Gastroesophageal sphincter (tissue), 3 donors: ENCODE data around the gene CRY2.

Experiments used
- EP300 ChIP-seq: sonication (generic); formaldehyde crosslinking; IDR thresholded peaks from one replicate; pipeline ENCODE4 v1.6.1; 2017; ENCODE audit warnings: antibody characterized with exemption, mild to moderate bottlenecking
- POLR2A ChIP-seq, 2 donors: fragments of 450-650 bp; IDR thresholded peaks; one replicate each; pipeline ENCODE4 v1.6.1; 2017; ENCODE audit warnings: antibody characterized with exemption in 2 of 2, mild to moderate bottlenecking in 2 of 2, moderate library complexity in 1 of 2
- POLR2AphosphoS5 ChIP-seq: sonication (generic); formaldehyde crosslinking; IDR thresholded peaks from one replicate; pipeline ENCODE4 v1.6.1; 2017; ENCODE audit warnings: antibody characterized with exemption
- TF ChIP-seq, protein P1 (sequence below), 4 experiments: fragments of 200-600 bp in 2 of 4; fragments of 450-650 bp in 2 of 4; sonication (generic) in 1 of 4; IDR thresholded peaks; one replicate each; pipeline ENCODE4 v1.5.1; 2017 to 2019; ENCODE audit warnings: antibody characterized with exemption in 4 of 4, mild to moderate bottlenecking in 2 of 4, moderate library complexity in 2 of 4

DNA sequence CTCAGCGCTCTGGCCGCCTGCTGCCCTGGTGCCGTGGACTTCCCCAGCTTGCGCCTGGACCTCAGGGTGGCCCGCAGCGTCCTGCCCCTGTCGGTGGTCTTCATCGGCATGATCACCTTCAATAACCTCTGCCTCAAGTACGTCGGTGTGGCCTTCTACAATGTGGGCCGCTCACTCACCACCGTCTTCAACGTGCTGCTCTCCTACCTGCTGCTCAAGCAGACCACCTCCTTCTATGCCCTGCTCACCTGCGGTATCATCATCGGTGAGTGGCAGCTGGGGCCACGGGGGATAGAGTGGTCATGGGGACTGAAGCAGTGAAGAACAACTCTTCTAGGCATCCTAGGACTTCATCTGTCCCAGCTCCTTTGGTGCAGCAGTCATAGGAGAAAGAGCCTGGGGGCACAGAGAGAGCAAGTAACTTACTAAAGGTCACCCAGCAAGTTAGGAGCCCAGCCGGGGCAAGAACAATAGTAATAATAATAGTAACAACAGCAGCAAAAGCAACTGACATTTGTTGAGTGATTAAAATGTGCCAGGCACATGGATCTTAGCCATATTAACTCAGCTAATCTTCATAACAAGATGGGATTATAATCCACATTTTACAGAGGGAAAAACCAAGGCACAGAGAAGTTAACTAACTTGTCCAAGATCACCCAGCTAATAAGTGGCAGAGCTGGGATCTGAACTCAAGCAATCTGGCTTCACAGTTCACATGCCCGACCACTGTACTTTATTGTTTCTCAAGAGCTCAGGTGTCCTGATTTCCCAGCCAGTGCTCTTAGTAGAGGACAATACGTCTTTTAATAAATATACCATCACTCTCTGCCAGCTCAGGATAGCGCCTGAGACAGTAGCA, 41.0 kb upstream of the CRY2 start:
- TF ChIP-seq, protein P1, sequence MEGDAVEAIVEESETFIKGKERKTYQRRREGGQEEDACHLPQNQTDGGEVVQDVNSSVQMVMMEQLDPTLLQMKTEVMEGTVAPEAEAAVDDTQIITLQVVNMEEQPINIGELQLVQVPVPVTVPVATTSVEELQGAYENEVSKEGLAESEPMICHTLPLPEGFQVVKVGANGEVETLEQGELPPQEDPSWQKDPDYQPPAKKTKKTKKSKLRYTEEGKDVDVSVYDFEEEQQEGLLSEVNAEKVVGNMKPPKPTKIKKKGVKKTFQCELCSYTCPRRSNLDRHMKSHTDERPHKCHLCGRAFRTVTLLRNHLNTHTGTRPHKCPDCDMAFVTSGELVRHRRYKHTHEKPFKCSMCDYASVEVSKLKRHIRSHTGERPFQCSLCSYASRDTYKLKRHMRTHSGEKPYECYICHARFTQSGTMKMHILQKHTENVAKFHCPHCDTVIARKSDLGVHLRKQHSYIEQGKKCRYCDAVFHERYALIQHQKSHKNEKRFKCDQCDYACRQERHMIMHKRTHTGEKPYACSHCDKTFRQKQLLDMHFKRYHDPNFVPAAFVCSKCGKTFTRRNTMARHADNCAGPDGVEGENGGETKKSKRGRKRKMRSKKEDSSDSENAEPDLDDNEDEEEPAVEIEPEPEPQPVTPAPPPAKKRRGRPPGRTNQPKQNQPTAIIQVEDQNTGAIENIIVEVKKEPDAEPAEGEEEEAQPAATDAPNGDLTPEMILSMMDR (IDR thresholded peaks at IDR 0.05) = no peak
- TF ChIP-seq POLR2A (IDR thresholded peaks at IDR 0.05) = no peak
- TF ChIP-seq EP300 = no peak
- TF ChIP-seq POLR2AphosphoS5 = no peak
